Esophagus muscularis mucosa (tissue), 4 donors: Measurements from ENCODE around the gene MGLL. TPM values are rescaled to one million over a fixed set of nuclear protein-coding genes. Genes with fewer than 3 reads are reported as not detected.

Source experiments
- DNase-seq: peaks from one replicate; pipeline ENCODE4 v3.0.0-alpha.2; 2017; ENCODE audit errors: extremely low spot score
- H3K27ac ChIP-seq, 4 donors: fragments of 200-600 bp; sonication (generic); replicated peaks in 1 of 4; 1 replicate in 3 of 4; 2 replicates in 1 of 4; pipeline ENCODE4 v1.5.1; 2016 to 2019; ENCODE audit warnings: mild to moderate bottlenecking in 1 of 4
- H3K27me3 ChIP-seq, 4 donors: fragments of 200-600 bp; sonication (generic); one replicate each; pipeline versions ENCODE4 v1.5.1 to v1.6.0; 2016 to 2019
- H3K36me3 ChIP-seq, 4 donors: fragments of 200-600 bp; sonication (generic); one replicate each; pipeline ENCODE4 v1.5.1; 2016 to 2019
- H3K4me1 ChIP-seq, 4 donors: fragments of 200-600 bp; sonication (generic); one replicate each; pipeline ENCODE4 v1.5.1; 2016 to 2019
- H3K4me3 ChIP-seq, 4 donors: fragments of 200-600 bp; sonication (generic); 1 replicate in 2 of 4; 2 replicates in 2 of 4; pipeline ENCODE4 v1.5.1; 2016 to 2019; ENCODE audit warnings: mild to moderate bottlenecking in 4 of 4, moderate library complexity in 1 of 4
- H3K9me3 ChIP-seq, 4 donors: fragments of 200-600 bp; sonication (generic); 1 replicate in 3 of 4; 2 replicates in 1 of 4; pipeline ENCODE4 v1.5.1; 2016 to 2019
- EP300 ChIP-seq: sonication (generic); formaldehyde crosslinking; IDR thresholded peaks from one replicate; pipeline ENCODE4 v1.6.1; 2017; ENCODE audit warnings: antibody characterized with exemption
- POLR2A ChIP-seq: fragments of 450-650 bp; IDR thresholded peaks from one replicate; pipeline ENCODE4 v1.6.1; 2017; ENCODE audit warnings: antibody characterized with exemption, moderate library complexity, mild to moderate bottlenecking, low read depth
- POLR2AphosphoS5 ChIP-seq, 2 donors: sonication (generic); formaldehyde crosslinking; IDR thresholded peaks; one replicate each; pipeline ENCODE4 v1.6.1; 2017; ENCODE audit warnings: antibody characterized with exemption in 2 of 2
- WGBS: methylation state at CpG from one replicate; pipeline ENCODE4 v1.1.5; 2018; 5-methylcytosine and 5-hydroxymethylcytosine counted together
- intact Hi-C: fragments of 100-400 bp; cut with DNase I; formaldehyde crosslinking; loops from one replicate; pipeline ENCODE4 v1.15.1; 2023
- total RNA-seq, 4 donors: library from RNA; depleted of rRNA; stranded (reverse); fragments of >200 nt; gene quantifications; one replicate each; pipeline versions ENCODE4 v1.1.0 to v1.2.1, GENCODE V29; 2016
- TF ChIP-seq, protein P1 (sequence below), 3 experiments: fragments of 200-600 bp in 2 of 3; fragments of 450-650 bp in 1 of 3; sonication (generic) in 2 of 3; IDR thresholded peaks; one replicate each; pipeline ENCODE4 v1.5.1; 2017 to 2019; ENCODE audit warnings: antibody characterized with exemption in 3 of 3, mild to moderate bottlenecking in 2 of 3, moderate library complexity in 1 of 3

MGLL gene
- total RNA-seq, 4 donors from 2014 or later: 56.5 to 155 (median 80.7) TPM

DNA sequence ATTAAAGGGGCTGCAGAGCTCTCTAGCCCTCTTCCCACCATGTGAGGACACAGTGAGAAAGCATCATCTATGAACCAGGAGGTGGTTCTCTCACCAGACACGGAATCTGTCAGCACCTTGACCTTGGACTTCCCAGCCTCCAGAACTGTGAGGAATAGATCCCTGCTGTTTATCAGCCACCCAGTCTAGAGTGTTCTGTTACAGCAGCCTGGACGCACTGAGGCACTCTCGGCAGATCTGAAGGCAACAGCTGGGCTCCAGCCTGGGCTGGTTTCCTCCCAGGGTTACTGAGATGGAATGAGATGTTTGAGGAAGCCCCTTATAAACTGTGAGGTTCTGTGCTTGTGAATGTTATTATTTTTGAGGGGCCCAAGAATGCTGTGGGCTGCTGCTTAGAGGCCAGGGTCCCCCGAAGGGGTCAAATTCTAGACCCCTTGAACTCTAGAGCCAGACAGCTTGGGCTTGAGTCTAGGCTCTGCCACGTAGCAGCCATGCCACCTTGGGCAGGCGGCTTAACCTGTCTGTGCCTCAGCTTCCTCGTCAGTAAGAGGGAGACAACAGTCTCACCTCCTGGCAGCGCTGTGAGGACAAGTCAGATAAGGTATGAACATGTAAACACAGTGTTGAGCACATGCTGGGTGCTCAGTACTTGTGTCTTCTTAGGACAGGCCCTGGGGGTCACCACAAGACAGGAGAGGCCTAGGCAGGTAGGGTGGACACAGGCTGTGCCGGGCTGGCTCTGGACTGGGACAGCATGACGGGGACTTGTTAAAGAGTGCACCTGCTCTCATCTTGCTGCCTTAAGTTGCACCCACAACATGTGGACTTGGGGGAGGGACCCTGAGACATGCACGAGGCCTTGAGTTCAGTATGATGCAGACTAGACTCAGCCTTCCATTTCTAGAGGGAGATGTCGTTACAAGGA, 49.2 kb downstream of the MGLL start:
- Histone ChIP-seq H3K4me1 (peaks cover 46 to 70% (median 57%) of the 10 kb centered on the region in 4 donors), H3K4me3 (no peak overlapping the region), H3K36me3 (peaks cover 0 to 4% (median 0%) of the 10 kb centered on the region in 4 donors), H3K27ac (peak overlapping the region in 2 of 4 donors; percentile 16 to 26), H3K27me3 (no peaks in the 10 kb centered on the region), H3K9me3 (peaks cover 0 to 10% (median 1%) of the 10 kb centered on the region in 4 donors)
- DNase-seq: no peak
- TF ChIP-seq POLR2AphosphoS5 (IDR thresholded peaks at IDR 0.05): no peak
- TF ChIP-seq EP300: no peak
- TF ChIP-seq POLR2A: no peak
- TF ChIP-seq, protein P1, sequence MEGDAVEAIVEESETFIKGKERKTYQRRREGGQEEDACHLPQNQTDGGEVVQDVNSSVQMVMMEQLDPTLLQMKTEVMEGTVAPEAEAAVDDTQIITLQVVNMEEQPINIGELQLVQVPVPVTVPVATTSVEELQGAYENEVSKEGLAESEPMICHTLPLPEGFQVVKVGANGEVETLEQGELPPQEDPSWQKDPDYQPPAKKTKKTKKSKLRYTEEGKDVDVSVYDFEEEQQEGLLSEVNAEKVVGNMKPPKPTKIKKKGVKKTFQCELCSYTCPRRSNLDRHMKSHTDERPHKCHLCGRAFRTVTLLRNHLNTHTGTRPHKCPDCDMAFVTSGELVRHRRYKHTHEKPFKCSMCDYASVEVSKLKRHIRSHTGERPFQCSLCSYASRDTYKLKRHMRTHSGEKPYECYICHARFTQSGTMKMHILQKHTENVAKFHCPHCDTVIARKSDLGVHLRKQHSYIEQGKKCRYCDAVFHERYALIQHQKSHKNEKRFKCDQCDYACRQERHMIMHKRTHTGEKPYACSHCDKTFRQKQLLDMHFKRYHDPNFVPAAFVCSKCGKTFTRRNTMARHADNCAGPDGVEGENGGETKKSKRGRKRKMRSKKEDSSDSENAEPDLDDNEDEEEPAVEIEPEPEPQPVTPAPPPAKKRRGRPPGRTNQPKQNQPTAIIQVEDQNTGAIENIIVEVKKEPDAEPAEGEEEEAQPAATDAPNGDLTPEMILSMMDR (IDR thresholded peaks at IDR 0.05): no peak
- intact Hi-C loops: no loop called here
- WGBS: 88% methylated on average over 11 of the region's 12 CpGs

DNA sequence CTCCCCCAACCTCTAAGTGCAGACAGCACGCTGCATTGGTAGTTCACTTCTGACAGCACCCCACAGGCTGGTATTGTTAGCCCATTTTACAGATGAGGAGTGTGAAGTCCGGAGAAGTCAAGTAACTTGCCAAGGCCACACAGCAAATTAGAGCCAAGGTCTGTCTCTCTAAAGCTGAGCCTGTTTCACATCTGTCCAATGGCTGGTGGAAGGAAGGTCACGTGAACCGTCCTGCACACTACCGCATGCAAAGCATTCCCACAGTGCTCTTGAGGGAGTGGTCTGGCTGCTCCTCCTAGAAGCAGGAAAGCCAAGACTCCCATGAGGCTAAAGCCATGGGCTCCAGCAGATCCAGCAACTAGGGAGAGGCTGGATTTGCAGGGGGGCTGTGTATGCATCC, 50.0 kb downstream of the MGLL start:
- Histone ChIP-seq H3K36me3 (peaks cover 0 to 2% (median 0%) of the 10 kb centered on the region in 4 donors), H3K9me3 (peaks cover 0 to 15% (median 5%) of the 10 kb centered on the region in 4 donors), H3K27ac (no peak overlapping the region), H3K4me1 (peaks cover 46 to 65% (median 57%) of the 10 kb centered on the region in 4 donors), H3K4me3 (no peak overlapping the region), H3K27me3 (no peaks in the 10 kb centered on the region)
- intact Hi-C loops: no loop called here
- DNase-seq: no peak
- TF ChIP-seq EP300: no peak
- TF ChIP-seq, protein P1 (IDR thresholded peaks at IDR 0.05): no peak
- TF ChIP-seq POLR2AphosphoS5 (IDR thresholded peaks at IDR 0.05): no peak
- TF ChIP-seq POLR2A: no peak
- WGBS: 98% methylated on average over 5 of the region's 5 CpGs

DNA sequence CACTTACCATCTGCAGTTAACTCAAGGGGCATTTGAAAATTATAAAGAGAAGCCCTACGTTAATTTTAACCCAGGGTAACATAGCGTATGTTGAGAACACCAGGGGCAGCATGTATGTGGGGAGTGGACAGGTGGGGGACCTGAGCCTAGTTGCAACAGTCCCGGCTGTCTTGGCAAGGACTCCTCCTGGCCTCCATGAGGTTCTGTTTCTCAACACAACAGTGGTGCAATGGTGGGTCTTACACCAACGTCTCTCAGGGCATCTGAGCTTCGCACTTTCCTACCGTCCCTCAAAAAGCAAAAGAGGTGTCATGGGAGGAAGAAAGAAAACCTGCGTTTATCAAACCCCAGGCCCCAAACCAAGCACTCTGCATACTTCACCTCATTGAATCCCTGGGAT, 50.6 kb downstream of the MGLL start:
- Histone ChIP-seq H3K4me3 (no peak overlapping the region), H3K9me3 (peaks cover 0 to 14% (median 5%) of the 10 kb centered on the region in 4 donors), H3K36me3 (no peaks in the 10 kb centered on the region), H3K27ac (no peak overlapping the region), H3K27me3 (no peaks in the 10 kb centered on the region), H3K4me1 (peaks cover 43 to 60% (median 54%) of the 10 kb centered on the region in 4 donors)
- 87% methylated on average over 7 of the region's 7 CpGs for WGBS
- TF ChIP-seq POLR2AphosphoS5 (IDR thresholded peaks at IDR 0.05): no peak
- DNase-seq: no peak
- intact Hi-C loops: no loop called here

DNA sequence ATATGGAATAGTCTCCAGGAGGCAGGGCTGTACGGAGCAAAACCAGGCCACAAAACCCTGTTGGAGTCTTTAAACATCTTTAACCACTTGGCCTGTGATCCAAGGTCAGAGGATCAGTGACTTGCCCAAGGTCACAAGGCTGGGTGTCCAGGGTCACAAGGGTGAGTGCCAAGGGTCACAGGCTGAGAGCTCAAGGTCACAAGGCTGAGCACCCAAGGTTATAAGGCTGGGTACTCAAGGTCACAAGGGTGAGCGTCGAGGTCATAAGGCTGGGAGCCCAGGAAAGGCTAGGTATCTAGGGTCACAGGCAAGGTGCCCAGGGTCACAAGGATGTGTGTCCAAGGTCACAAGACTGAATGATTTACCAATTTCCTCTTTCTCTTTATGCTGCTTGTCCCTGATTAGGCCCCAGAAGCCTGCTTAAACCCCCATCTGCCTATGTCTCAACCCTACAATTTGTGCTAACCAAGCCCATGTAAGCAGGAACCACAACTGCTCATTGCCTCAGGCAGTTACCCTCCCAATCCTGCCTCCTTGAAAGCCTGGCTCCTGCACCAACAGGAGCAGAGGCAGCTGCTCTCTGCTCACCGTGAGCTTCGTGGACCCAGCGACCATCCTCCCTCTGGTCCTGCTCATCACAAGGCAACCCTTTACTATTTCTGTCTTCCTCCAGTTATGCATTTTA, 51.5 kb downstream of the MGLL start:
- peaks cover 0 to 14% (median 5%) of the 10 kb centered on the region in 4 donors for H3K9me3 ChIP-seq
- H3K27me3 ChIP-seq: no peaks in the 10 kb centered on the region
- peak overlapping the region in 1 of 4 donors; percentile 49 for H3K27ac ChIP-seq
- no peak for DNase-seq
- peaks cover 34 to 51% (median 45%) of the 10 kb centered on the region in 4 donors for H3K4me1 ChIP-seq
- intact Hi-C loops: no loop called here
- TF ChIP-seq EP300: no peak
- no peak for TF ChIP-seq POLR2A
- TF ChIP-seq, protein P1 (IDR thresholded peaks at IDR 0.05): no peak
- no peak for TF ChIP-seq POLR2AphosphoS5 (IDR thresholded peaks at IDR 0.05)
- 89% methylated on average over 6 of the region's 6 CpGs for WGBS
- no peaks in the 10 kb centered on the region for H3K36me3 ChIP-seq
- no peak overlapping the region for H3K4me3 ChIP-seq
